HepG2 (cell line): Measurements from ENCODE around the gene ZNF79. TPM values are rescaled to one million over a fixed set of nuclear protein-coding genes. Genes with fewer than 3 reads are reported as not detected.

Experiments
- CHCHD3 ChIP-seq: sonication (generic); formaldehyde crosslinking; IDR thresholded peaks from 2 replicates; pipeline ENCODE4 v1.8.0; 2022; ENCODE audit warnings: mild to moderate bottlenecking, missing genetic modification reagents, moderate library complexity
- MED1 ChIP-seq: sonication (generic); formaldehyde crosslinking; IDR thresholded peaks from 2 replicates; pipeline ENCODE4 v1.4.0; 2020; ENCODE audit warnings: missing genetic modification reagents
- MTERF4 ChIP-seq: sonication (generic); formaldehyde crosslinking; IDR thresholded peaks from 2 replicates; pipeline ENCODE4 v1.8.0; 2023; ENCODE audit warnings: mild to moderate bottlenecking, missing genetic modification reagents
- PCBP1 ChIP-seq: fragments of 200-400 bp; formaldehyde crosslinking; IDR thresholded peaks from 2 replicates; pipeline ENCODE4 v1.6.1; 2017; ENCODE audit warnings: mild to moderate bottlenecking, low read depth, low read length, borderline replicate concordance
- PRDM10 ChIP-seq: sonication (generic); formaldehyde crosslinking; IDR thresholded peaks from 2 replicates; pipeline ENCODE4 v1.4.0; 2020; ENCODE audit warnings: low read depth, missing genetic modification reagents
- TBX2 ChIP-seq: sonication (generic); formaldehyde crosslinking; IDR thresholded peaks from 2 replicates; pipeline ENCODE4 v1.5.0; 2020; ENCODE audit warnings: missing genetic modification reagents, mild to moderate bottlenecking, borderline replicate concordance
- TFE3 ChIP-seq: IDR thresholded peaks from 2 replicates; pipeline ENCODE4 v1.6.1; 2016
- UBTF ChIP-seq: sonication (generic); formaldehyde crosslinking; IDR thresholded peaks from 2 replicates; pipeline ENCODE4 v1.4.0; 2020; ENCODE audit warnings: mild to moderate bottlenecking, missing genetic modification reagents
- ZBTB7A ChIP-seq: sonication (generic); formaldehyde crosslinking; IDR thresholded peaks from 2 replicates; pipeline ENCODE4 v1.8.0; 2022; ENCODE audit warnings: mild to moderate bottlenecking, missing genetic modification reagents
- ZNF274 ChIP-seq: sonication (generic); formaldehyde crosslinking; IDR thresholded peaks from 2 replicates; pipeline ENCODE4 v1.5.1; 2020; ENCODE audit warnings: mild to moderate bottlenecking, missing genetic modification reagents
- ZNF281 ChIP-seq: sonication (generic); formaldehyde crosslinking; IDR thresholded peaks from 2 replicates; pipeline ENCODE4 v1.4.0; 2020; ENCODE audit warnings: missing genetic modification reagents, borderline replicate concordance
- ZNF512 ChIP-seq: sonication (generic); formaldehyde crosslinking; IDR thresholded peaks from 2 replicates; pipeline ENCODE4 v1.4.0; 2020; ENCODE audit warnings: mild to moderate bottlenecking, missing genetic modification reagents
- polyA plus RNA-seq, 8 experiments: library from polyadenylated mRNA; depleted of rRNA in 3 of 8; stranded (reverse) in 7 of 8; unstranded in 1 of 8; fragments of >200 nt; fragmentation: Illumina TruSeq in 4 of 8; extraction: Trizol in 4 of 8; gene quantifications; 2 replicates each; pipeline versions ENCODE4 v1.2.1 to v1.2.3, GENCODE V29; 2011 to 2016; ENCODE audit warnings: low read depth in 4 of 8, missing spikeins in 1 of 8, mixed read lengths in 1 of 8; ENCODE audit not compliant: insufficient read depth in 1 of 8
- total RNA-seq, 5 experiments: library from RNA; depleted of rRNA; stranded (reverse); fragments of >200 nt; fragmentation: Illumina TruSeq; extraction: Trizol; gene quantifications; 2 replicates each; pipeline ENCODE4 v1.2.3, GENCODE V29; 2016; ENCODE audit warnings: low read depth in 1 of 5

Gene ZNF79
- total and polyA plus RNA-seq, 2 of the 13 experiments (the other 11 are each of a cell fraction or from before 2014, with no cell fraction given), result 3.7 to 8.1 TPM

GRCh38 chr9:127390563-127390962, 33.6 kb upstream of the ZNF79 start (continued):
- TF ChIP-seq ZNF281 (CRISPR knock-in tag), result no peak; the same call in 1 of the 2 replicates
- TF ChIP-seq MTERF4 (CRISPR knock-in tag), result no peak
- TF ChIP-seq TFE3 (CRISPR knock-in tag), result peak; percentile 68; the same call in 1 of the 2 replicates
- TF ChIP-seq PCBP1, result no peak
- TF ChIP-seq TBX2 (CRISPR knock-in tag), result peak; percentile 87
- TF ChIP-seq ZNF512 (CRISPR knock-in tag), result no peak
- no peak for TF ChIP-seq CHCHD3
- TF ChIP-seq ZBTB7A (CRISPR knock-in tag), result peak; percentile 65; the same call in 1 of the 2 replicates
- TF ChIP-seq UBTF, result no peak
- no peak for TF ChIP-seq ZNF274 (CRISPR knock-in tag)
- peak; percentile 49; the same call in 1 of the 2 replicates for TF ChIP-seq PRDM10 (CRISPR knock-in tag)
- peak; percentile 90 for TF ChIP-seq MED1 (CRISPR knock-in tag)
